Epidermal melanocyte (primary cell): ENCODE data around the gene MPEG1.

Experiments used
- DNase-seq: peaks from one replicate; pipeline ENCODE4 v3.0.0; 2011; ENCODE audit warnings: low spot score; ENCODE audit not compliant: insufficient read length

MPEG1 gene

GRCh38 chr11:59218319-59218718 lies 5.6 kb upstream of the MPEG1 start:
- no peak for DNase-seq

GRCh38 chr11:59216641-59217564 lies 4.2 kb upstream of the MPEG1 start:
- no peak for DNase-seq

GRCh38 chr11:59214141-59214893 lies 1.6 kb upstream of the MPEG1 start:
- no peak for DNase-seq

- DNase-seq, result no peak
Measured at GRCh38 chr11:59212222-59212621, 505 bp downstream of the MPEG1 start.

GRCh38 chr11:59208956-59209355 lies 3.8 kb downstream of the MPEG1 start:
- no peak for DNase-seq

- DNase-seq, result no peak
Measured at GRCh38 chr11:59207988-59208451, 4.7 kb downstream of the MPEG1 start.

DNA sequence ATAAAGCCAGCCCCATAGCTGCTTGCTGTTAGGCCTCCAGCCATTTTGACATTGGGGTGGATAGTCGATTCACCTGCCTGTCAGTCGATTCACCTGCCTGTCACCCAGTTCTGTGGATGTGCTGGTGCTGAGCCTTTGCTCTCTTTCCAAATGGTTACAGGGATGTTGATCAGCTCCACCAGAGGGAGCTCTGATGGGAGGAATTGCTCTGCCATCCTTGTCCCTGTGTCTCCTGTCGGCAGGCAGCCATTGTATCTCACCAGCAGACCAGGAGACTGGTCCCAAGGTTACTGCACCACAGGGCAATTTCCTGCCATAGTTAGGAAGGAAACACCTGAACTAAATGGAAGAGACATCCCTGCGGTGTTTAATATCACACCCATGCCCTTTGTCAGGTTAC lies 6.1 kb downstream of the MPEG1 start:
- DNase-seq, result no peak

- DNase-seq, result no peak
Measured at GRCh38 chr11:59205648-59206047, 7.1 kb downstream of the MPEG1 start.

DNA sequence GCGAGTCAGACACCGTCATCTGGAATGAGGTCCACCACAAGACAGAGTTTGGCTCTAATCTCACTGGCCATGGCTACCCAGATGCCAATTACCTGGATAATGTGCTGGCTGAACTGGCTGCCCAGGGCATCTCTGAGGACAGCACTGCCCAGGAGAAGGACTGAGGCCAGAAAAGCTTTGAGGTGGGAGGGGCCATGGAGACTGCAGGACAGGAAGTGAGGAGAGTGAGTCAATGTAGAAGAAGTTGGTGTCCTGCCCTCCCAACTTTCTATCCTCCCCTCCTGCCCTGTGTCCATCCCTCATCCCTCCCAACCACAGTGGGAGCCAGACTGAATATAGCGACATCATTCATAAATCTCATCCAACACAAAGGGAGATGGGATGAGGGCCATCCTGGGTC lies 8.0 kb downstream of the MPEG1 start:
- no peak for DNase-seq

DNA sequence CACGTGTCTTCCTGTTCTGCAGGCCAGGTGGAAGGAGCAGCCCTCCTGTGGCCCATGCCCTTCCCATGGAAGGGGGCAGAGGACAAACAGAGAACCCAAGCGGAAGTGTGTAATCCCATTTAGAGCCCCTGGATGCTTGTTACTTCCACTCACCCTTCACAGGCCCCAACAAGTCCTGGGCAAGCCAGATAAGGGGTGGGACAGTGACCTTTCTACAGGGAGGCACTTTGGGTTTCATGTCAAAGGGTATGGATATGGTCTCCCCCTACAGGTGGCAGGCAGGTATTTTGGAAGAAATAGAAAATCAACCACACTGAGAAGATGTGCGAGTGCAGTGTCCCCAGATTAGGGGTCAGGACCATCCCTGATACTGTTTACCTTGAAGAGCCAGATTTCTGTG lies 11.4 kb downstream of the MPEG1 start:
- no peak for DNase-seq

DNA sequence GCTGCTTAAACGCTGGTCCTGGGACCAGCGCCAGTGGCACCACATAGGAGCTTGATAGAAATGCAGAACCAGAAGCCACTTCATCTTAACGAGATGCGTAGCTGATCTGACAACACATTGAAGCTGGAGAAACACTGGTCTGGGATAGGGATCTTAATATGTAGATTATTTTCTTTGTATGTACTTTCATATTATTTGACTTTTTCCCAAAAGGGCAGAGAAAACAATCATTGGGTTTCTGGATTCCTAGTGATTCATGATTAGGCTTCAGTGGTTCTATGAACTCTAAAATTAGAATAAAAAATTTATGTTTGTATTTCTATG lies 12.3 kb downstream of the MPEG1 start:
- no peak for DNase-seq

DNA sequence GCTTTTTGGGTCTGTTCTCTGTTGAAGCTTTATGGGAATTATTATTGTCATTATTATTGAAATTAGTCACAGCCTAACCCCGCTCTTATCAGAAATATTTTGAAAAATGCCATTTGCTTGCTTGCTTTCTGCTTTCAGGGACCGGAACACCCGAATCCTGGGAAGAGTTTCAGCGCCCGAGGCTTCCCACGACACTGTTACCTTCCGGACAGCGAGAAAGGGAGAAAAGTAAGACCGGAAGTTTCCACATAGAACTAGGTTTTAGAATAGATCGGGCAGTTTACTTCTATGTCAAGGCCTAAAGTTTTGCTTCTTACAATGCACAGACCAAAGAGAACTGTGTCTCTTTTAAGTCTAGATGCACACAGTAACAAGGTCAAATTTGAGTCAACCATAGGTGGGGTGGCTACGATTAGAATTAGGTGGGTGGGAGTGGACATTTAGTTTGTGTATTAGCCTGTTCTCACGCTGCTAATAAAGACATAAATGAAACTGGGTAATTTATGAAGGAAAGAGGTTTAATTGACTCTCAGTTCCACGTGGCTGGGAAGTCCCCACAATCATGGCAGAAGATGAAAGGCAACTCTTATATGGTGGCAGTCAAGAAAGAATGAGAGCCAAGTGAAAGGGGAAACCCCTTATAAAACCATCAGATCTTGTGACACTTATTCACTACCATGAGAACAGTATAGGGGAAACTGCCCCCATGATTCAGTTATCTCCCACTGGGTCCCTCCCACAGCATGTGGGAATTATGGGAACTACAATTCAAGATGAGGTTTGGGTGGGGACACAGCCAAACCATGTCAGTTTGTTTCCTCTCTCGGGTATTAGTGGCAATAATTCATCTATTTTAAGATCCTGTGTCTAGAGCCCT lies 12.9 kb downstream of the MPEG1 start:
- DNase-seq, result no peak

DNA sequence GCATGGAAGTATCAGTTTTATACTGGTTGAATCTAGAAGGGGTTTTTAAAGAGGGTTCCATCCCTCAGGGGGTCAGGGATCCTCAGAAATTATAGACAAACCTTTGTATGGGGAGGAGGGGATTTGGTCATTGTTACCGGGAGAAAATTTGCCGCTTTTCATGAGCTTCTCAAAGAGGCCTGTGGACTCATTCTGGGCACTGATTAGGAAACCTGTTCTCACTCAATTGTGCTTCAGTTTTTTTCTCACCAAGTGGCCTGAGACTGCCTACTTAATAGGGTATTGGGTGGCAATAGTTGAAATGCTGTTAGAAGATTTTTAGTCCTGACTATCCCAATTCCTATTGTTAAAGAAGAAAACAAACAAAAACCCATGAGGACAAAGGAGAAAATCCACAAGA lies 14.0 kb downstream of the MPEG1 start:
- no peak for DNase-seq

DNA sequence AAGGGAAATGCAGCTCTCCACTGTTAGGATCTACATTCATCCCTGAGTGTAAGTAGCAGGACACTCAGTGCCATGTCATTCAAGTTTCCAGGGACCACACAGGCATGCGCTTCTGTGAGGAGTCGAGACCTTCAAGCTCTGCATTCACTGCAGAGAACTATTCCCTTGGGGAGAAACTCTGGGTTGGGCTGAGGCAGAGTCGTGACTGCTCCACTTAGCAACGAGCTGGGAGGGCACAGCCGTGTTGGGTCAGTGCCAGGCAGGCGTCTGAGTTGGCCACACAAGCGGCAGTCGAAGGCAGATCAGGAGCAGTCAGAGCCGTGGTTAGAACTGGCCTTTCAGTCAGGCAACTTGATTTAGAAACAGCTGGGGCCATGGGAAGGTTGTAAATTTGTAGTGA lies 14.7 kb downstream of the MPEG1 start:
- peak; percentile 87 for DNase-seq

DNA sequence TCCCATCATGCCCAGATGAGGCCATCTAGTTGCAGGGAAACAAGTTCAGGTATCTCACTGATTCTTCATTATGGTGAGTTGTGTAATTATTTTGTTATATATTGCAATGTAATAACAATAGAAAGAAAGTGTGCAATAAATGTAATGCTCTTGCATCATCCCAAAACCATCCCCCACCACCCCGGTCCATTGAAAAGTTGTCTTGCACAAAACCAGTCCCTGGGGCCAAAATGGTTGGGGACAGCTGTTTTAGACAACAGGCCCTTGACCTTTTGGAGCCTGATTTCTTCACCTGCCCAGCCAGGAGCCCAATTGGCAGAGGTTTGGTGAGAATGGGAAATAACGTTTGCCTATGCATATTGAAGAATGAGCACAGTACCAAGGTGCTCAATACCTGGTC lies 15.9 kb downstream of the MPEG1 start:
- DNase-seq, result no peak

DNA sequence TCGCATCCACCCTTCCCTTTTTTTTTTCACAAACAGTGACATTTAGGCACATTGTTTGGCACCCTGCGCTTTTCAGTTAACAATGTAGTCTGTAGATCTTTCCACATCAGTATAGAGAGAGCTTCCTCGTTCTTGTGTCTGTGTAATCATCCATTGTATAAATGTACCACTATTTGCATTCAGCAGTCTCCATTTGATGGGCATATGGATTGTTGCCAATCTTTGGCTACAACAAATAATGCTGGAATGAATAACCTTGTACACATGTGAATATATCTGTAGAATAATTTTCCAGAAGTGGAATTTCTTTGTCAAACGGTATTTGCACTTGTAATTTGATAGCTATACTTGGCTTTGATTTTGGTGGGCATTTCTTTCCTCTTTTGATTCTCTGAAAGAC lies 17.1 kb downstream of the MPEG1 start:
- no peak for DNase-seq

DNA sequence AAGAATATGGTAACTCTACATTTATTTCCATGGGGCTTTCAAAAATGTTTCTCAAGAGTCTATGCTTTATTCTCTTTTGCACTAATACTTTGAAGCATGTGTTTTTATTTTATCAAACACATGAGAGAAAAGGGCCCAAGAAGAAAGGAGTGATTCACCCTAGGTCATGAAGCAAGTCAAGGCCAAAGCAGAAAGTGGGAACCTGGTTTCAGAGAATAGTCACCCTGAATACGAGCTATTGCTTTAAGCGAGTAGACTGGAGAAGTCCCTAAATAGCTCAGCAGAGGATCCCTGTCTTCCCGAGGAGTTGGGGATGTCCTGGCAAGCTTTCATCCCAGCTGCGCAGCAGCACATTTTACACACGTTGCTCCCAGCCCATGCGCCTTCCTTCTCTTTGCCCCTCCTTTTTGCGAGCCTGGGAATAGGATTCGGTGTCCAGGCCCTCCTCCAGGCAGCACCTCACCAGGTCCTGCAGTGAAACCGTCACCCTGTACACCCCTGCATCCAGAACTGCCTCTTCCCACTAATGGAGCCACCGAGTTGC lies 19.1 kb downstream of the MPEG1 start:
- no peak for DNase-seq

DNA sequence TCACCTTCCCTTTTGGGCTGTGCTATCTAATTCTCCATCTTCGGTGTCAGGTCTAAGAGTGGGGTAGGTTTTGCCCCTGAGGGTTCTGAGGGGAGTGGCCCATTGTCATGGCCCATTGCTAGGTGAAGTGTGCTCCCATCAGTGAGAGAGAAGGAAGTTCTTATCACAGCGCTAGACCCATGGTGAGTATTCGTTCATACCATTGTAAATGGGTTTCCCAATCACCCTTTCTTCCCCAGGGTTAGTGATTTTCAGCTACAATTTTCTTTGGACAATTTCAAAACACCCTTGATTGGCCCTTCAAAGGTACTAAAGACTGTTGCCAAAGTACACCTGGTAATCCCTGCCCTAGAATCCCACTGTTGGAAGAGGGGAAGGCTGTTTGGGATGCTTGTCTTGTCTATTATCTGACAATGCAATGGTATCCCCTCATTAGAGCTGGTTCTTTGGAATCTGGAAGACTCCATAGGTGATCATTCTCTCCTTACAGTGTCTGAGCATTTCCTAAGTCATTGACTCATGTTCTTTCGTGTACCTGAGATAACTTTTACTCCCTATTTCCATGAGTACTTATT lies 20.2 kb downstream of the MPEG1 start:
- DNase-seq, result no peak

DNA sequence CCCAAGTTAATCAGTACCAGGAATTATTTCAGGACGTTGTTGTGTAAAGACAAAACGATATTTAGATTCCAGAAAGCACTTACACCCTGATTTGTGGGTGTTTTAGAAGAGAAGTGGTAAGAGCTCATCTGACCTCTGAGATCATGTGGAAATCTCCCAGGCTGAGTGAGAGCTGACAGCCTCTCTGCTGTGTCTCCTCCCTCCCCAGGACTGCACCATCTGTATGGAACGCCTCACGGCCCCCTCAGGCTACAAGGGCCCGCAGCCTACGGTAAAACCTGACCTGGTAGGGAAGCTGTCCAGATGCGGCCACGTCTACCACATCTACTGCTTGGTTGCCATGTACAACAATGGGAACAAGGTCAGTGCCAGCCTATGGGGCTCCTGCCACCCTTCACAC lies 20.8 kb downstream of the MPEG1 start:
- no peak for DNase-seq

DNA sequence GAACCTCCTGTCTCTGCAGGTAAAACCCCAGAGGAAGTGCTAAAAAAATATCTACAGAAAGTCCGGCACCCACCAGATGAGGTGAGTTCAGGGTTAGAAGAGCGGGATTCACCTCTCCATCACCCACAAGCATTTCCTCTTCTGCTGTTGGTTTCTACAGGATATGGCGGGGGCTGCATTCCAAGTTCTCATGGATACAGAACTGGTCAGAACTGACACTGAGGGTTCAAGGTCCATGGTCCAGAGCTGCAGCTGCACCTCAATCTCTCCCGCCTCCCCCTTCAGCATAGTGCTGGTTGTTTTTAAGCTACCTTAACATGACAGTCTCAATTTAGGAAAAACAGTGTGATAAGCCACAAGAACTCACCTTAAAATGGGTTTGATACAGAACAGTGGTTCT lies 21.6 kb downstream of the MPEG1 start:
- no peak for DNase-seq

DNA sequence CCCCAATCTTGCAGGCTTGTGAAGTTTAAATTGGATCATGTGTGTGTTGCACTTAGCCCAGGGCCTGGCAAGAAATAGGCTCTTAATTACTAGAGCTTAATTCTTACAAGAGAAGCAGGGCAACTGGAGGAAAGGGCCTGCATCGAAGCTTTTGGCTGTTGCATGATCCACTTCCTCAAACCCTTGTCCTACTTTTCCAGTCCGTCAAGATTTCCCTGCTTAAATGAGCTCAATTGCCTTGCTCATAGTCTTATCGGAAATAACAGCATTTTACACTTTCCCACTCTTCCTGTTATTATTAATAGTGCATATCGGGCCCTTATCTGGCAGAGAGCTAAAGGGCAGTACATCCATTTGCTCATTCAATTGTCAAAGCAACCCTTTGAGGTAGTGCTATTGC lies 22.7 kb downstream of the MPEG1 start:
- no peak for DNase-seq
